ENCODE results near the gene ZNF592.

ZNF592 gene

GRCh38 chr15:84778194-84778593, 29.8 kb downstream of the ZNF592 start:
- no peak for DNase-seq (ENCODE audit: low read depth in 2 of 2)

DNA sequence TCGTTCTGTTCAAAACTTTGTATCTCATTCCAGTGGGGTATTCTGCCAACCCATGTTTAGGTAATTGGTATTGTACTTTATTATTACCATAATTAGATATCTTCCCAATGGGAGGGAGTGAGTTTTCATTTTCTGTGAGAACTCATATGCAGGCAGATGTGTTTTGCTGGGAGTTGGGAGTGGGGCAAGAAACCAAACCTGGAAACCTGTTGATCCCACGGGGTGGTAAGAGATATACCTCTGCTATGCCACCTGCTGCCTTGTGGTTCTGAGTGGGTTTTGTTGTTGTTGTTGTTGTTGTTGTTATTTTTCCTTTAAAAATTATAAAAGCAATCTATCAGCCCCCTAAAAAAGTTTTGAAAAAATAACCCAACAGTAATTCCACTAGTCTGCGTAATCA, 32.1 kb downstream of the ZNF592 start:
- DNase-seq (ENCODE audit: low read depth in 2 of 2): no peak

DNA sequence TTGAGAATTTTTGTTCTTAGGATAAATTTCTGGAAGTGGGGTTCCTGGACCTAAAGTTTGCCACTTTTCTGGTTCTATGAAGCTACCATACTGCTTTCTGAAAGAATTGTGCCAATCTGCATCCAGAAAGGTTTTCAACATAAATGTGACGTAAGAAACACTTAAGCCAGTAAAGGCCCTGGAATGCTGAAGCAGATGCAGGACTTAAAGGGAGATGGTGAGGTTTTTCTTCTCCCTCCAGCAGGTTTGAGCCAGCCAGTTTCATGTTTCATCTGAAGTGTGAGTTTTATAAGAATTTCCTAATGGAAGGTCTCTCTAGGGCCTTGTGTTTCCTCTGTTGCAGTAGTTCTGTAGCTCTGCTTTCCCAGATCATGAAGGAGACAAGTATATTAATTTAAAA, 33.1 kb downstream of the ZNF592 start:
- DNase-seq (ENCODE audit: low read depth in 2 of 2): no peak

GRCh38 chr15:84782346-84782745, 34.0 kb downstream of the ZNF592 start:
- no peak for DNase-seq (ENCODE audit: low read depth in 2 of 2)

DNA sequence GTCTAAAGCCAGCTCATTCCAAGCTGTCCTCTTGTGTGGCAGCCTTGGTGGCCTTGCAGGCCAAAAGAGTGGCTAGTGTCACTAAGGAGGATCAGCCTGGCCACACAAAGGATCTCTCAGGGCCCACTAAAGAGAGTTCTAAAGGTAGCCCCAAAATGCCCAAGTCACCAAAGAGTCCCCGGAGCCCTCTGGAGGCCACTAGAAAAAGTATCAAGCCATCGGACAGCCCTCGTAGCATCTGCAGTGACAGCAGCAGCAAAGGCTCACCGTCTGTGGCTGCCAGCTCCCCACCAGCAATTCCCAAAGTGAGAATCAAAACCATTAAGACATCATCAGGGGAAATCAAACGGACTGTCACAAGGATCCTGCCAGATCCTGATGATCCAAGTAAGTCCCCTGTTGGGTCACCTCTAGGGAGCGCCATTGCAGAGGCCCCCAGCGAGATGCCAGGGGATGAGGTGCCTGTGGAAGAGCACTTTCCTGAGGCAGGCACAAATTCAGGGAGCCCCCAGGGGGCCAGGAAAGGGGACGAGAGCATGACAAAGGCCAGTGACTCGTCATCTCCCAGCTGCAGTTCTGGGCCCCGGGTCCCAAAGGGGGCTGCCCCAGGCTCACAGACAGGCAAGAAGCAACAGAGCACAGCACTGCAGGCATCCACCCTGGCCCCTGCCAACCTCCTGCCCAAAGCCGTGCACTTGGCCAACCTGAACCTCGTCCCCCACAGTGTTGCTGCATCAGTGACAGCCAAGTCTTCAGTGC, 35.3 kb downstream of the ZNF592 start:
- no peak for DNase-seq (ENCODE audit: low read depth in 2 of 2)

- no peak for DNase-seq (ENCODE audit: low read depth in 2 of 2)
Observed at GRCh38 chr15:84784262-84784661, 35.9 kb downstream of the ZNF592 start.

DNA sequence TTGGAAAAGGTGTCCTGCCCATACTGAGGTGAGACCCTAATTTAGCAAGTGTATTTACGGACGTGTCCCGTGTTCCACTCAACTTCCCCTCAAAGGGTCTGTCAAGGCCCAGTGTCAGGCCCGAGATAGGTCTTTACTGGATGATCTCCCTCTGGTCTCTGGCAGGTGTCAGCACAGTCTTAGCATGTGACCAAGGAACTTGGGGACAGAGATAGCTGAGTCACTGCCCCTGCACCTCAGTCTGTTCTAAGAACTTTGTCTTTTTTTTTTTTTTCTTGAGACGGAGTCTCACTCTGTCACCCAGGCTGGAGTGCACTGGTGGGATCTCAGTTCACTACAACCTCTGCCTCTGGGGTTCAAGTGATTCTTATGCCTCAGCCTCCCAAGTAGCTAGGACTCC, 36.7 kb downstream of the ZNF592 start:
- DNase-seq (ENCODE audit: low read depth in 2 of 2): no peak

DNA sequence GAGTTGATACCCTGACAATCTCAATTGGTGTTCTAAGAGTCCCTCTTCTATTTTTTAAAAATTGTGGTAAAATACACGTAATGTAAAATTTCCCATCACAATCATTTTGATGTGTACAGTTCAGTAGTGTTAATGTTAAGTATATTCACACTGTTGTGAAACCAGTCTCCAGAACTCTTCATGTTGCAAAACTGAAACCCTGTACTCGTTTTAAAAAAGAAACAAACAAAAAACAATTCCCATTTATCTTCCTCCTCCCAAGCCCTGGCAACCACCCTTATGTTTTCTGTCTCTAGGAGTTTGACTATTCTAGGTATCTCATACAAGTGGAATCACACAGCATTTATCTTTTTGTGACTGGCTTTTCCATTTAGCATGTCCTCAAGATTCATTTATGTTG, 40.1 kb downstream of the ZNF592 start:
- DNase-seq (ENCODE audit: low read depth in 2 of 2): no peak

- DNase-seq (ENCODE audit: low read depth in 2 of 2): no peak
Observed at GRCh38 chr15:84789762-84790161, 41.4 kb downstream of the ZNF592 start.

- no peak for DNase-seq (ENCODE audit: low read depth in 2 of 2)
Observed at GRCh38 chr15:84790676-84791075, 42.3 kb downstream of the ZNF592 start.

GRCh38 chr15:84791763-84792162, 43.4 kb downstream of the ZNF592 start:
- DNase-seq (ENCODE audit: low read depth in 2 of 2): no peak

GRCh38 chr15:84793431-84794161, 45.2 kb downstream of the ZNF592 start:
- no peak for DNase-seq (ENCODE audit: low read depth in 2 of 2)

DNA sequence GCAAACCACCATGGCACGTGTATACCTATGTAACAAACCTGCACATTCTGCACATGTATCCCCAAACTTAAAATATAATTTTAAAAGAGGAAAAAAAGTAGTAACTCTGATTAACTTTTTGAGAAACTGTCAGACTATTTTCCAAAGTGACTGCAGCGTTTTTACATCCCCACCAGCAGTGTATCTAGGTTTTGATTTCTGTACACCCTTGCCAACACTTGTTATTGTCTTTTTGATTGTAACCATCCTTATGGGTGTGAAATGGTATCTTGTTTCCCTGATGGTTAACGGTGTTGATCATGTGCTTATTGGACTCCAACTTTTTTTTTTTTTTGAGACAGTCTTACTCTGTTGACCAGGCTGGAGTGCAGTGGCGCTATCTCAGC, 45.8 kb downstream of the ZNF592 start:
- no peak for DNase-seq (ENCODE audit: low read depth in 2 of 2)

- no peak for DNase-seq (ENCODE audit: low read depth in 2 of 2)
Observed at GRCh38 chr15:84795186-84795585, 46.8 kb downstream of the ZNF592 start.

DNA sequence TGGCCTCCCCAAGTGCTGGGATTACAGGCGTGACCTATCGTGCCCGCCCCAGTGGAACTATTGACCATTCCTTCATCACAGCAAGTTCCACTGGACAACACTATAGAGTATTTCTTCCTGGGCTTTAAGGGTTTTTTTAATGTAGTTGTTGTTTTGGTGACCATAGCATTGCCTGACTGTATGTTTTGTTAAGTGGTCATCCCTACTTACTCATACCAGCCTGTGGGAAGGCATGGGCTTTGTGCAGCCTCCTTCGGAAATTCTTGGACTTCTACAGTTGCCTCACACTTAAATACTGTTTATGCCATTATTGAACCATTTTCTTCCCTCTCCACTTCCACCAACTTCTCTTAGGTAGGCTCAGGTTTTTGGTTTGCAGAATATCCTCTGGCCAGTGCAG, 48.8 kb downstream of the ZNF592 start:
- no peak for DNase-seq (ENCODE audit: low read depth in 2 of 2)

- DNase-seq (ENCODE audit: low read depth in 2 of 2): no peak
Observed at GRCh38 chr15:84797801-84798200, 49.4 kb downstream of the ZNF592 start.

GRCh38 chr15:84798436-84798946, 50.1 kb downstream of the ZNF592 start:
- no peak for DNase-seq (ENCODE audit: low read depth in 2 of 2)

- DNase-seq (ENCODE audit: low read depth in 2 of 2): no peak
Observed at GRCh38 chr15:84799511-84800187, 51.3 kb downstream of the ZNF592 start.

DNA sequence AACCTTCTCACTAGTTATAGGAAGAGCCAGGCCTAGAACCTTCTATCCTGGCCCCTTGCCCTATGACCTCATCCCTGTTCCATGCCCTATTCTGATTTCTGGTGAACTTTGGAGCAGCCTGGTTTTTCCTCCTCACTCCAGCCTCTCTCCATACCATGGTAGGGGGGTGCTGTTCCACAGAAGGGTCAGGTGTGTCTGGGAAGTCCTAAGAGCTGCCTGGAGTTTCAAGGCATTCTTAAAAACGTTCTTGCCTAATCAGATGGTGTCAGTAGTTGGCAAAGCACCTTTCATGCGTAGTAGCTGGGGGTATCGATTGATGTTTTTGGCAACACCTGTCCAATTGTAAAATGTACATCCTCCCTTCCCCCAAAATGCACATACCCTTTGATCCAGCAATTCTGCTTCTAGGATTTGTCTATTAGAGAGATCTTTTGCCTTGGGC, 52.0 kb downstream of the ZNF592 start:
- DNase-seq (ENCODE audit: low read depth in 2 of 2): no peak

DNA sequence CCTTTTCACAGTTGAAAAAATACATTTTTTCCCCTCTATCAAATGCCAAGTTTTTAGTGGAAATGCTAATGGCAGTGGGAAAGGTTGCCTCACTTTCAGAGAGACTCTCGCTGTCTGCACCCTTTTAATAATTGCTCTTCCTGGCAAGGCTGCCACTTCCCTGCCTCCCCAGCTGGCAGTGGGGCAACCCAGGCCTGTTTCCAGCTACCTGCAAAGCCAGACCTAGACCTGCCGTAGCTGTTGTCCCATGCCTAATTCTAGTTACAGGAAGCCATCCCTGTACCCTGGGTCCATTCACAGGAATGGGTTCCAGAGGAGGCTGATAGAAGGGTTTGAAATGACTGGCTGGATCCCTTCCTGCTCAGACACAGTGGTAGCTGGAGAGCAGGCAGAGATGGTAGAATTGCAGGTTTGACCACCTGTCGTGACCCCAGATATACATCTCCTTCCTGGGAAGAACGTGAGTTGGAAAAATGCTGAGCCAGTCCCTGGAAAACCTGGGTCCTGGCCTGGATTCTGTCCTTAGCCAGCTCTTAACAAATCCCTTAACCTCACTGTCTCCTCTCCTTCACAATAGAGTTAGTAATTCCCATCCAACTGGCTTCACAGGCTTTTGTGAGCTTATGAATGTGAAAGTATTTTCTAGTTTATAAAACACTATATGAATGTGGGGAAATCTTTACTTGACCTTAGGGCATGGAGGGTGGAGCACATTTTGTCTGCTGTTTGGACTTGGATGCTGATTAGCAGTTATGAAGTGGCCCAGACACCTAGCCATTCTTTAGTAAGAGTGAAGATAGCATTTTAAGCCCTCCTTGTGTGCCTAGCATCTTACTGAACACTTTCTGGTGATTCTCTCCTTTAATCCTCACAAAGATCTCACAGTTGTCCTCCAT, 55.9 kb downstream of the ZNF592 start:
- no peak for DNase-seq (ENCODE audit: low read depth in 2 of 2)

DNA sequence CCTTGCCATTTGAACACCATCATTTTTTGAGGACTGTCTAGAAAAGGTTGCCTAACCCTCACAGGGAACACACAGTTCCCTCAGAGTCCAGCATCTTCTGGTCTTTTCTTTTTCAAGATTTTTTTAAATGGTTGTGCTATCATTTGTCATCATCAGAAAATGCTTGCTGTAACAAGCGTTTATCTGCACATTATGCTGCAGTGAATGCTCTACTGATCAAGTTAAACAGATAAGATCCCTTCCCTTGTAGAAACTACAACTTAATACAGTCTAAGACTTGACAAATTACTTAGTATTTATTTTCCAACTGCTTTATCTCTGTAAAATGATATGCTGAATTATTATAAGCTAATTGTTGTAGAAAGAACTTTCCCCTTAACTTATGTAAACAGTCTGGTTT, 56.8 kb downstream of the ZNF592 start:
- no peak for DNase-seq (ENCODE audit: low read depth in 2 of 2)

GRCh38 chr15:84807228-84807627, 58.8 kb downstream of the ZNF592 start:
- no peak for DNase-seq (ENCODE audit: low read depth in 2 of 2)
